B cell (primary cell): Measurements from ENCODE around the gene ABCG1. TPM values are rescaled to one million over a fixed set of nuclear protein-coding genes. Genes with fewer than 3 reads are reported as not detected.

ENCODE experiments used
- ATAC-seq: fragments of 200-7000 bp; cut with Tn5 transposase; one replicate; pipeline ENCODE4 v1.10.0; 2021; ENCODE audit warnings: low read depth, mild to moderate bottlenecking, moderate number of reproducible peaks, moderate library complexity
- CTCF ChIA-PET: fragments of 350-600 bp; sonication (Branson Sonifier 250); formaldehyde crosslinking; loops from one replicate; lab custom pipeline; 2021; ENCODE audit warnings: antibody characterized with exemption, inconsistent platforms; lab: Charles Lee
- POLR2A ChIA-PET: fragments of 350-600 bp; sonication (Branson Sonifier 250); formaldehyde crosslinking; loops from one replicate; lab custom pipeline; 2021; ENCODE audit warnings: antibody characterized with exemption; lab: Charles Lee
- DNase-seq: peaks from one replicate; pipeline ENCODE4 v3.0.0; 2013
- H2AFZ ChIP-seq: 2 replicates; pipeline ENCODE4 v1.6.1; 2012; ENCODE audit warnings: mild to moderate bottlenecking, low read depth, low read length; ENCODE audit not compliant: insufficient read depth, poor library complexity, severe bottlenecking
- H3K27ac ChIP-seq, 2 donors: 1 replicate in 1 of 2; 2 replicates in 1 of 2; pipeline ENCODE4 v1.5.1; 2012 to 2013; ENCODE audit warnings: low read length in 2 of 2, mild to moderate bottlenecking in 2 of 2, moderate library complexity in 1 of 2
- H3K27me3 ChIP-seq, 4 experiments: fragments of 200-600 bp in 1 of 4; sonication (generic) in 1 of 4; replicated peaks in 1 of 4; 1 replicate in 2 of 4; 2 replicates in 2 of 4; pipeline versions ENCODE4 v1.6.1 to v1.7.0; 2013 to 2016; ENCODE audit warnings: low read length in 3 of 4, mild to moderate bottlenecking in 2 of 4, mixed read lengths in 1 of 4, moderate library complexity in 1 of 4; ENCODE audit not compliant: insufficient read depth in 4 of 4, control insufficient read depth in 3 of 4; ENCODE audit errors: control extremely low read depth in 1 of 4
- H3K36me3 ChIP-seq, 2 experiments: replicated peaks in 1 of 2; 1 replicate in 1 of 2; 2 replicates in 1 of 2; pipeline versions ENCODE4 v1.6.1 to v1.7.1; 2013; ENCODE audit warnings: low read length in 1 of 2; ENCODE audit not compliant: insufficient read depth in 2 of 2, control insufficient read depth in 1 of 2; ENCODE audit errors: control extremely low read depth in 1 of 2, extremely low read depth in 1 of 2
- H3K4me1 ChIP-seq, 2 donors: fragments of 200-600 bp in 1 of 2; sonication (generic) in 1 of 2; 1 replicate in 1 of 2; 2 replicates in 1 of 2; pipeline versions ENCODE4 v1.5.1 to v1.6.1; 2013 to 2017; ENCODE audit warnings: low read length in 2 of 2; ENCODE audit not compliant: control insufficient read depth in 2 of 2, insufficient read depth in 2 of 2
- H3K4me2 ChIP-seq: replicated peaks from 2 replicates; pipeline ENCODE3; 2012; ENCODE audit warnings: mild to moderate bottlenecking, low read depth, low read length; ENCODE audit not compliant: poor library complexity, severe bottlenecking
- H3K4me3 ChIP-seq, 5 experiments: fragments of 200-600 bp in 1 of 5; sonication (generic) in 1 of 5; 1 replicate in 3 of 5; 2 replicates in 2 of 5; pipeline versions ENCODE4 v1.5.1 to v1.7.0; 2011 to 2016; ENCODE audit warnings: low read length in 4 of 5, mild to moderate bottlenecking in 4 of 5, low read depth in 2 of 5, control low read depth in 1 of 5, moderate library complexity in 1 of 5; ENCODE audit not compliant: insufficient read depth in 1 of 5; ENCODE audit errors: control extremely low read depth in 1 of 5, extremely low read depth in 1 of 5
- H3K79me2 ChIP-seq: fragments of 200-600 bp; sonication (generic); one replicate; pipeline ENCODE4 v1.6.0; 2016; ENCODE audit warnings: low read length; ENCODE audit not compliant: control insufficient read depth, insufficient read depth
- H3K9ac ChIP-seq: fragments of 200-600 bp; sonication (generic); 2 replicates; pipeline ENCODE4 v1.6.1; 2017; ENCODE audit warnings: mild to moderate bottlenecking, low read length, moderate library complexity
- H3K9me3 ChIP-seq, 3 donors: one replicate each; pipeline versions ENCODE4 v1.6.1 to v1.7.1; 2013; ENCODE audit warnings: low read length in 2 of 3; ENCODE audit not compliant: control insufficient read depth in 2 of 3, insufficient read depth in 1 of 3; ENCODE audit errors: control extremely low read depth in 1 of 3
- H4K20me1 ChIP-seq: 2 replicates; pipeline ENCODE4 v1.6.0; 2012; ENCODE audit warnings: mild to moderate bottlenecking, low read length; ENCODE audit not compliant: insufficient read depth, control insufficient read depth, poor library complexity, severe bottlenecking
- H3K27ac Mint-ChIP-seq: one replicate; pipeline ENCODE4 v1.8.0; 2021; ENCODE audit warnings: mixed read lengths
- H3K27me3 Mint-ChIP-seq: one replicate; pipeline ENCODE4 v1.8.0; 2021; ENCODE audit warnings: mixed read lengths
- H3K4me1 Mint-ChIP-seq: one replicate; pipeline ENCODE4 v1.8.0; 2021; ENCODE audit warnings: mixed read lengths
- H3K4me3 Mint-ChIP-seq: one replicate; pipeline ENCODE4 v1.8.0; 2021; ENCODE audit warnings: mixed read lengths
- H3K9me3 Mint-ChIP-seq: one replicate; pipeline ENCODE4 v1.8.0; 2022; ENCODE audit warnings: mixed read lengths; ENCODE audit not compliant: insufficient read depth
- CTCF ChIP-seq: fragments of 200-600 bp; IDR thresholded peaks from one replicate; pipeline ENCODE4 v1.8.0; 2022; ENCODE audit warnings: antibody characterized with exemption, mild to moderate bottlenecking
- EZH2 ChIP-seq: IDR thresholded peaks from 2 replicates; pipeline ENCODE4 v1.6.1; 2012; ENCODE audit warnings: borderline replicate concordance, low read depth, mild to moderate bottlenecking, moderate library complexity, low read length; ENCODE audit not compliant: insufficient read depth, poor library complexity, severe bottlenecking
- WGBS: methylation state at CpG from one replicate; pipeline ENCODE4 v1.1.5; 2013; ENCODE audit warnings: missing lambda C conversion rate; ENCODE audit not compliant: insufficient coverage; 5-methylcytosine and 5-hydroxymethylcytosine counted together
- intact Hi-C: fragments of 100-400 bp; cut with micrococcal nuclease; formaldehyde crosslinking; loops from one replicate; pipeline ENCODE4 v1.10.0; 2022
- polyA plus RNA-seq: library from polyadenylated mRNA; depleted of rRNA; stranded (reverse); fragments of >200 nt; gene quantifications from 2 replicates; pipeline ENCODE4 v1.2.3, GENCODE V29; 2012
- total RNA-seq, 2 donors: library from RNA; stranded (reverse); fragments of 120-200 nt in 1 of 2; gene quantifications; 1 replicate in 1 of 2; 2 replicates in 1 of 2; pipeline versions ENCODE4 v1.2.3 to v1.2.4, GENCODE V29; 2013 to 2022

Gene ABCG1
- total and polyA plus RNA-seq, 2 donors (not counting 1 experiment from before 2014, with no cell fraction given), result 8.7 to 27.5 TPM

- H3K27ac Mint-ChIP-seq, result peak overlapping the region; percentile 11
- Histone ChIP-seq H4K20me1 (peaks cover 80% of the 10 kb centered on the region), H3K36me3 (peaks cover 0 to 8% of the 10 kb centered on the region in 2 experiments), H3K9ac (no peak overlapping the region), H3K4me1 (peaks cover 21 to 50% of the 10 kb centered on the region in 2 donors), H3K9me3 (peaks cover 0 to 4% (median 0%) of the 10 kb centered on the region in 3 donors), H3K4me3 (no peak overlapping the region), H3K27ac (no peak overlapping the region), H3K4me2 (no peak overlapping the region), H2AFZ (no peak overlapping the region), H3K79me2 (peaks cover 66% of the 10 kb centered on the region), H3K27me3 (no peaks in the 10 kb centered on the region)
- no peak for DNase-seq
- no peak overlapping the region for H3K4me3 Mint-ChIP-seq
- ATAC-seq, result no peak
- H3K4me1 Mint-ChIP-seq, result peaks cover 62% of the 10 kb centered on the region
- no peak for TF ChIP-seq EZH2
- no peak for TF ChIP-seq CTCF
- no peaks in the 10 kb centered on the region for H3K27me3 Mint-ChIP-seq
- intact Hi-C loops, result no loop called here
- ChIA-PET CTCF (interaction anchor here (1.6 to 2.2 kb wide), 2 partner anchors 10 to 11 kb away, joined by 8 to 11 read pairs; no protein-coding TSS in a partner anchor), POLR2A (no interaction called here)
- 85% methylated on average over 8 of the region's 8 CpGs for WGBS
- H3K9me3 Mint-ChIP-seq, result no peaks in the 10 kb centered on the region
Observed at GRCh38 chr21:42248241-42248640, 29.3 kb downstream of the ABCG1 start.

DNA sequence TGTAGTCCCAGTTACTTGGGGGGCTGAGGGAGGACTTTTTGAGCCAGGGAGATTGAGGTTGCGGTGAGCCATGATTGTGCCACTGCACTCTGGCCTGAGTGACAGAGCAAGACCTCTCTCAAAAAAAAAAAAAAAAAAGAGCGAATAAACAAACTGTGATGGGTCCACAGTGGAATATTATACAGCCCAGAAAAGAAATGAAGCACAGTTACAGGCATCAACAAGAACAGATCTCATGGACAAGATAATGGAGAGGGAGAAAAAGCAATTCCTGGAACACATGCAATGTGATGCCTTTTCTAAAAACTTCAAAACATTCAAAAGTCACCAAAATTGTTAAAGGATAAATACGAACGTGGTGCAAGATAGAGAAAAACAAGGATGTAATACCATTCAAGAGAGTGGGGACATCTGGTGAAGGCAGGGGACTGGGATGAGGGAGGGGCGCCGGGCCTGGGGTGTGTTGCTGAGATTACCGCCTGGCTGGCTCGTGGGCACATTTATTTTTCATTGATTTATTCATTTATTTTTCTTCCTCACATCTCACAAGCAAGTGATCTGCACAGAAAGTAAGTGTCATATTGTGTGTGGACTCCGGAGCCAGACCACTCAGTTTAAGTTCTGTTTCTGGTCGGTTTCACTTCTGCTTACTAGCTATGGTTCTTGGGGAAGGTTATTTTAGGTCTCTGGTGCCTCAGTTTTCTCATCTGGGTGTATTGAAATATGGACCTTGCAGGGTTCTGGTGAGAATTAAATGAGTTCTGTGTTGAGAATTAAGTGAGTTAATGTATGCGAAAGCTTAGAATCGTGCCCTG, 30.1 kb downstream of the ABCG1 start:
- Mint-ChIP-seq H3K27ac (peak overlapping the region; percentile 50), H3K9me3 (no peaks in the 10 kb centered on the region), H3K27me3 (no peaks in the 10 kb centered on the region), H3K4me3 (peak overlapping the region; percentile 24), H3K4me1 (peaks cover 67% of the 10 kb centered on the region)
- intact Hi-C loops, result loop anchor here (1.0 kb wide), 1 partner anchor 16 kb away; no protein-coding TSS in a partner anchor
- DNase-seq (peak; percentile 81), ATAC-seq (peak; percentile 96)
- Histone ChIP-seq H3K27me3 (no peaks in the 10 kb centered on the region), H3K9me3 (peaks cover 0 to 4% (median 0%) of the 10 kb centered on the region in 3 donors), H3K79me2 (peaks cover 61% of the 10 kb centered on the region), H4K20me1 (peaks cover 83% of the 10 kb centered on the region), H3K36me3 (peaks cover 0 to 8% of the 10 kb centered on the region in 2 experiments), H3K4me1 (peaks cover 22 to 51% of the 10 kb centered on the region in 2 donors), H3K4me2 (peak overlapping the region; percentile 55), H2AFZ (no peak overlapping the region), H3K27ac (peak overlapping the region in 1 of 2 donors; percentile 19), H3K9ac (no peak overlapping the region), H3K4me3 (no peak overlapping the region)
- CTCF ChIA-PET, result interaction anchor here (0.7 to 2.1 kb wide), 7 partner anchors 9 to 101 kb away, joined by 3 to 23 read pairs (median 6); no protein-coding TSS in a partner anchor
- no peak for TF ChIP-seq CTCF
- TF ChIP-seq EZH2, result no peak
- POLR2A ChIA-PET, result interaction anchor here (1.3 kb wide), 2 partner anchors 14 to 21 kb away, joined by 5 read pairs; no protein-coding TSS in a partner anchor
- 54% methylated on average over 4 of the region's 12 CpGs for WGBS
